DMS153 (cell line): ENCODE results near the gene LIMA1.
"Not testable (repeated sequence)": the region's sequence is repeated elsewhere in the genome, so short reads cannot be mapped to it uniquely, and the experiment has no call there.

Source experiments
- DNase-seq: peaks from one replicate; lab custom pipeline; 2025; lab: John Stamatoyannopoulos, UW

LIMA1 gene

GRCh38 chr12:50285253-50285652, 1.9 kb upstream of the LIMA1 start:
- no peak for DNase-seq

GRCh38 chr12:50282721-50283228, 545 bp downstream of the LIMA1 start:
- no peak for DNase-seq

DNA sequence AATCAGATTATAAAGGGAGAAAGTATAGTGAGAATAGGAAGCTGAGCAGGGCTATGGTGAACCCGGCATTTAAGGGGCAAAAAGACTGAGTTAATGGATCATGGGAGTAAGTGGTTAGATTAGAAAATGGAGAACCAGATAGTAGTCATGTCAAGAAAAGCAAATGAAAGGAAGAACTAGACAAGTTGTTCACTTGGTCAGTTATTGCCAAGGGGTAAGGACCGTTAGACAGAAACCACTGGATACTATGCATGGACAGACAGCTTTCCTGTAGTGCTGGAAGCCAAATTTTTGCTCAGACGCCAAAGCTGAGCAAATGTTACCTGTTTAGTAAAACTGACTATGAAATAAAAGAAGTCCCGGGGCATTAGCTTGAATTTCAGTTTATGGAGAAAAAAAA, 3.8 kb downstream of the LIMA1 start:
- DNase-seq, result no peak

- no peak for DNase-seq
These were observed 6.2 kb downstream of the LIMA1 start for GRCh38 chr12:50276912-50277671.

DNA sequence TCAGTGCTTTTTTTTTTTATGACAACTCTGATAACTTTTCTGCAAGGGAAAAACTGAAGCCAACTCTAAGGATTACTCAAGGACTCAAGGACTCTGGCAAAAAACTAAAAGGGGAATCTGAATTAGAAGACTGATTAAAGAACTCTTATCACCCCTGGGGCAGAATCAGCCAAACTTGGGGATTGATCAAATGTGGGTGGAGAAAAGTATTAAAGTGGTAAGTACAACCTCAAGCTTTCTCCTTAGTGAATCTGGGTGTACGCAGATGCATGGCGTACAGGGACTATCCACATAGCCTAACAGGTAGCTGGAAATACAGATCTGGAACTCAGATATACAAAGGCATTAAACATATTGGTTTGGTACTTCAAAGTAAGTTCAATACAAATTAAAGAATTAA, 7.3 kb downstream of the LIMA1 start:
- DNase-seq, result no peak

DNA sequence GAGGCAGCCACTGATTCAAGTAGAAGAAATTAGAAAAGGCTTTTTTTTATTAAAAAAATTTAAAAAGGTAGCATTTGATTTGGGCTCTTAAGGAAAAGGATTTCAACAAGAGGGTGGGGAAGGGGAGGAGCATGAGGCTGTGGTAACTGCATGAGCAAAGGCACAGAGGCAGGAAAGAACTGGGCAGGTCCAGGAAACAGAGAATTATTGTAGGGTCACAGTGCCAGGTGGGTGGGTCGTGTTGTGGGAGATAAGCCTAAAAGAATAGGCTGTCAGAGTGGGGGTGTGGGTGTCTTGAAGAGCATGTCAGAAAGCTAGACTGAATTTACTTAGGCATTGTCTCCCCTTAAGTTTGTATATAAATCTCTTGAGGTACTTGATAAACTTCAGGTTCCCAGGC, 7.8 kb downstream of the LIMA1 start:
- no peak for DNase-seq

GRCh38 chr12:50275127-50275526, 8.2 kb downstream of the LIMA1 start:
- DNase-seq, result not testable (repeated sequence)

DNA sequence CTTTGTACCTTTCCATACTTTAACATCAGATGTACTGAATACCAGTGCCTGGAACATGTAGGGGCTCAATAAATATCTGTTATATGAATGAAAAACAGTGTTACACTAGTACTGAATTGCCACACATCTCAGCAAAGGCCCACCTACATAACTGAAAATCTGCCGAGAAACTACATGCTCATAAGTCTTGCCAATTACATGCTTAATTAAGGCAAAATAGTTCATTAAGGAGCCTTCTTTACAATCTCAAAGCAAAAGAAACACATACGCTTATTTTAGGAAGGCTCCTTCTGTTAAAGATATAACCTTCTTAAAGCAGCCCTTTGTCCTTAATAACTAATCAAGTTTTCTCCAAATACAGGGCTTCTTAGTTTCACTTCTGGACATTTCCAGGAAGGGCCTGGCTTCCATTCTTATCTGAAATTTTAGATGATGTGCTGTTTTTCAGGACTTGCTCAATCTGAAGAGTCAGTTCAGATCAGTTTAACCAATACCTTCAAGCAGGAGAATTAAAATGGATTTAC, 11.5 kb downstream of the LIMA1 start:
- no peak for DNase-seq

GRCh38 chr12:50268482-50268881, 14.8 kb downstream of the LIMA1 start:
- DNase-seq, result no peak

- DNase-seq, result no peak
These were observed 17.4 kb downstream of the LIMA1 start for GRCh38 chr12:50265770-50266524.

- DNase-seq, result no peak
These were observed 19.5 kb downstream of the LIMA1 start for GRCh38 chr12:50263832-50264231.

DNA sequence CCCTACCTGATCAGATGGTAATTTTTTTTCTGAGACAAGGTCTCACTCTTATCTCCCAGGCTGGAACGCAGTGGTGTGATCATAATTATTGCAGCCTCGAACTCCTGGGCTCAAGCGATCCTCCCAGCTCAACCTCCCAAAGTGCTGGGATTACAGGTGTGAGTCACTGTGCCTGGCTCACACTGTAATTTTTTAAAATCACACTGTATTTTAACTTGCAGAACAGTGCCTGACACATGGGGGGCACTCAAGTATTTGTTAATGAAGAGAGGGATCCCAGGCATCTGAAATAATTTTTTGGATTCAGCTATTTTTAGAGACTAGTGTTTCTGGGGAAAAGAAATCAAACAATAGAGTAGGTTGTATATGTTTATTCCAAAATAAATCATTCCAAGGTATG, 21.7 kb downstream of the LIMA1 start:
- DNase-seq, result no peak

DNA sequence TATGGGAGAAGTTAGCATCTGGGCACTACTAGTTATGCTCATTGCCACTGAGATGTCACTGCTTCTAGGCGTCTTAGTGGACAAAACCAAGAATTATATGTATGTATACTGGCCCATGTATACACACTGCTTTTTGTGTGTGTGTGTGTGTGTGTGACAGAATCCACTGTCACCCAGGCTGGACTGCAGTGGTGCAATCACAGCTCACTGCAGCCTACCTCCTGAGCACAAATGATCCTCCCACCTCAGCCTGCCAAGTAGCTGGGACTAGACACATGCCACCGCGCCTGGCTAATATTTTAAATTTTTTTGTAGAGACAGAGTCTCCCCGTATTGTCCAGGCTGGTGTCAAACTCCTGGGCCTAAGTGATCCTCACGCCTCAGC, 25.2 kb downstream of the LIMA1 start:
- no peak for DNase-seq

- no peak for DNase-seq
These were observed 25.8 kb downstream of the LIMA1 start for GRCh38 chr12:50257236-50258166.

DNA sequence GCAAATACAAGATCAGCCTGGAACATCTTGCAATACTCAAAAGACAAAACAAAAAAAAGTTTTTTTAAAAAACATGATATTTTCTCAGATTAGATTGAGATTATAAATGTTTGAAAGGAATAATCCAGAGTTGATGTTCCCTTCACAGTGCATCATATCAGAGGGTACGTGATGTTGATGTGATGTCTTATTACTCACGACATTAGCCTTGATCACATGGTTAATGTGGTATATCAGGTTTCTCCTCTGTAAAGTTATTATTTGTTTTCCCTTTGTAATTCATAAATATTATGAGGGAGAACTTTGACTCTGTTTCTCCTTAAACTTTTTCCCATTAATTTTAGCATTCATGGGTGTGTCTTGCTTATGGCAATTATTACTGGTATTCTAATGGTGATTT, 26.6 kb downstream of the LIMA1 start:
- no peak for DNase-seq

GRCh38 chr12:50252977-50253602, 30.2 kb downstream of the LIMA1 start:
- no peak for DNase-seq

DNA sequence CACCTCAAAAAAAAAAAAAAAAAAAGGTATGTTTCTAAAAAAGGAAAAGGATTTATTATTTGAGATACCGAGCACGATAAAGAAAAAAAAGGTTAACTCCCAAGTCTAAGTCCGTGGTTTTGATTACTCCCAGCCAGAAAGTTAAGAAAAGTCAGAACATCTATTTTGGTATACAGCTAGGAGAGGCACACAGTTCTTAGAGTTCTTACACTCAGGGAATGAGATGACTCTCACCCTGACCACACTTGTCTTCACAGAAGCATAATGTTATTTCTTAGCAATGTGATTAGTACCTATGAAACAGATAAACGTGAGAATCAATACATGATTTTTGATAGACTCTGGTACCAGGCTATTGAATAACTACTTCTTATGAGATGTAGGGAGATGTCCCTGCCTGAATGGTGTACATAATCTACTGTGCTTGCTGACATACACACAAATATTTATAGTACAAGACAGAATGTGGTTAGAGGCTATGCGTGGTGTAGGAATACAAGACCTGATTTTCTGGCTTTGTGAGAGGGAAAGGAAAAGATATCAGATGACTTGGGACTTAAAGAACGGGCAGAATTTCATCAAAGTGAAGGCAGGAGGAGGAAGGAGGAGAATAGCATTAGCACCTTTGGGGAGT, 31.6 kb downstream of the LIMA1 start:
- no peak for DNase-seq

DNA sequence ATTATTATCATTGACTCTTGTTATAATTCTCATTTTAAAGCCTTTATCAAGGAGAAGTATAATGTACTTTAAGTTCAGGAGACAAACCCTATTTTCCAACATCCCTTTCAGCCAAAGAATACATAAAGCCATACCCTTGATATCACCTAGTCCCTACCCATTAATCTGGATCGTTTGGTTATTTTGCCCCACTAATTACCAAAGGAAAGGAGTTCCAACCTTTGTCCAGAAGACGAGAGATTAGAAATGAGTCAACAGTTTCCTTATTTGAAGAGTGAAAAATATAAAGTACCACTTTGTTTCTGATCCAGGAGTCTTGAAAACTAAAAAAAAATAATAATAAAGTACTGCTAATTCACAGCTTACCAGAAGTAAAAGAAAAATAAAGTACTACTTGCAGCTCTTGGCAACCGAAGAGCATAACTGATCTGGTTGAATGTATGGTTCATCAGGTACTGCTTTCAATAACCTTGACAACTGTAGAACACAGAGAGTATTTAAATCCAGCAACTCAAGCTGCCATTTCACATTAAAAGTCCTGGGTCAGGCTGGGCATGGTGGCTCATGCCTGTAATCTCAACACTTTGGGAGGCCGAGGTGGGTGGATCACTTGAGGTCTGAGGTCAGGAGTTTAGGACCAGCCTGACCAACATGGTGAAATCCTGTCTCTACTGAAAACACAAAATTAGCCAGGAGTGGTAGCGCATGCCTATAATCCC, 33.7 kb downstream of the LIMA1 start:
- no peak for DNase-seq

DNA sequence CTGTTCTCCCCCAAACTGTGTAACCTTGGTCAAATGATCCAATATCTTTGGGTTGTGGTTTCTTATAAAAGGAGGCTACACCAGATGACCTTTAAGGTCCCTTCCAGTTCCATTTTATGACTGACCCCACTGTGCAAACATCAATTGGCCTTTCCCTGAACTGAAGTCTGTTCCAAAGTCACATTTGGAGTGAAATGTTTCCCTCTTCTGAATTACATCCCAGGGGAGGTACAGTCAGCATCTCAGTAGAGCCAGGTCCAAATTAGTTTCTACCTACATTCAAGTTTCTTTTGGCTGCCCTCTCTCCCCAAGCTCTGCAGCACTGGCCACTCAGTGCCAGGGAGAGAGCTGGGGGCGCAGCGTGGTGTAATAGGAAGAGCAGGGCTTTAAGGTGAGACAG, 34.4 kb downstream of the LIMA1 start:
- no peak for DNase-seq

DNA sequence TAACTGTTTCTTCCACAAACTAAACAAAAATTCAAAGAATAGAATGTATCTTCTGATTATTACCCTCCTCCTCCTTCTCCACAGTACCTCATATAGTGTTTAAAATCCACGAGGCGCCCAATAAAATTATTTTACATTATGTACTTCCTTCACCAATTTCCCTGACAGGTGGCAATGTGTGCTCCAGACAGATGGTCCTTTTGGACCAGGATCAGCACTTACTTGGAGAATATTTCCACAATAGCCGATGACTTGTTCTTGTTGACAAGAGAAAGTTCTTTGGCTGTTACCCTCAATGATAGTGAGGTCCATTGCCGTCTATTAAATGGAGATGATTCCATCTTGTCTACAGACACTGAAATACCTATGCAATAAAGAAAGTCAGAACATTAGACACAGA, 34.9 kb downstream of the LIMA1 start:
- DNase-seq, result no peak
